Transverse colon (tissue), 4 donors: ENCODE measurements around the gene GNB1L. TPM values are rescaled to one million over a fixed set of nuclear protein-coding genes. Genes with fewer than 3 reads are reported as not detected.
"Not testable (repeated sequence)": the region's sequence is repeated elsewhere in the genome, so short reads cannot be mapped to it uniquely, and the experiment has no call there.

Experiments
- DNase-seq: peaks from one replicate; pipeline ENCODE4 v3.0.0-alpha.2; 2019
- H3K27ac ChIP-seq, 4 donors: fragments of 200-600 bp; sonication (generic); 2 replicates each; pipeline ENCODE4 v1.5.1; 2016 to 2018; ENCODE audit warnings: inconsistent platforms in 4 of 4
- H3K27me3 ChIP-seq: fragments of 200-600 bp; sonication (generic); 2 replicates; pipeline ENCODE4 v1.5.1; 2017; ENCODE audit warnings: inconsistent platforms
- H3K36me3 ChIP-seq, 4 donors: fragments of 200-600 bp; sonication (generic); 2 replicates each; pipeline ENCODE4 v1.5.1; 2017 to 2019; ENCODE audit warnings: inconsistent platforms in 4 of 4
- H3K4me1 ChIP-seq, 4 donors: fragments of 200-600 bp; sonication (generic); 2 replicates each; pipeline ENCODE4 v1.5.1; 2017 to 2020; ENCODE audit warnings: inconsistent platforms in 4 of 4
- H3K4me3 ChIP-seq, 4 donors: fragments of 200-600 bp; sonication (generic); 1 replicate in 1 of 4; 2 replicates in 3 of 4; pipeline versions ENCODE4 v1.5.1 to v1.6.1; 2017 to 2019; ENCODE audit warnings: inconsistent platforms in 4 of 4
- H3K9me3 ChIP-seq, 2 donors: fragments of 200-600 bp; sonication (generic); 2 replicates each; pipeline ENCODE4 v1.5.1; 2017 to 2019; ENCODE audit warnings: inconsistent platforms in 2 of 2
- EP300 ChIP-seq: sonication (generic); formaldehyde crosslinking; IDR thresholded peaks from one replicate; pipeline ENCODE4 v1.6.1; 2017; ENCODE audit warnings: antibody characterized with exemption, low read depth
- POLR2A ChIP-seq: fragments of 450-650 bp; IDR thresholded peaks from one replicate; pipeline ENCODE4 v1.6.1; 2016; ENCODE audit warnings: antibody characterized with exemption, mild to moderate bottlenecking, moderate library complexity
- POLR2AphosphoS5 ChIP-seq, 3 donors: sonication (generic); formaldehyde crosslinking; IDR thresholded peaks; one replicate each; pipeline ENCODE4 v1.6.1; 2016; ENCODE audit warnings: antibody characterized with exemption in 3 of 3
- WGBS, 2 donors: methylation state at CpG; one replicate each; pipeline ENCODE4 v1.1.5; 2018; ENCODE audit warnings: low coverage in 1 of 2; 5-methylcytosine and 5-hydroxymethylcytosine counted together
- in situ Hi-C, 4 donors: fragments of 200-750 bp; cut with MboI; loops; one replicate each; pipeline versions ENCODE4 v1.15.0 to v1.15.1; 2017; ENCODE audit warnings: low sequenced_read_pairs in 3 of 4, low pct_ligation_motif_present in 1 of 4, low pct_unique_long_range_greater_than_20kb in 1 of 4
- intact Hi-C: fragments of 100-400 bp; cut with DNase I; formaldehyde crosslinking; loops from one replicate; pipeline ENCODE4 v1.15.1; 2023; ENCODE audit warnings: low total_unique reads
- total RNA-seq, 4 donors: library from RNA; depleted of rRNA; stranded (reverse); fragments of >200 nt; gene quantifications; one replicate each; pipeline ENCODE4 v1.1.0, GENCODE V29; 2016
- TF ChIP-seq, protein P1 (sequence below), 5 experiments: fragments of 200-600 bp in 3 of 5; fragments of 450-650 bp in 2 of 5; sonication (generic) in 3 of 5; IDR thresholded peaks; 1 replicate in 2 of 5; 2 replicates in 3 of 5; pipeline ENCODE4 v1.5.1; 2016 to 2017; ENCODE audit warnings: antibody characterized with exemption in 5 of 5, inconsistent platforms in 3 of 5, mild to moderate bottlenecking in 2 of 5, moderate library complexity in 1 of 5

GNB1L gene
- total RNA-seq, 4 donors from 2014 or later, result 0.80 to 4.8 (median 2.8) TPM

DNA sequence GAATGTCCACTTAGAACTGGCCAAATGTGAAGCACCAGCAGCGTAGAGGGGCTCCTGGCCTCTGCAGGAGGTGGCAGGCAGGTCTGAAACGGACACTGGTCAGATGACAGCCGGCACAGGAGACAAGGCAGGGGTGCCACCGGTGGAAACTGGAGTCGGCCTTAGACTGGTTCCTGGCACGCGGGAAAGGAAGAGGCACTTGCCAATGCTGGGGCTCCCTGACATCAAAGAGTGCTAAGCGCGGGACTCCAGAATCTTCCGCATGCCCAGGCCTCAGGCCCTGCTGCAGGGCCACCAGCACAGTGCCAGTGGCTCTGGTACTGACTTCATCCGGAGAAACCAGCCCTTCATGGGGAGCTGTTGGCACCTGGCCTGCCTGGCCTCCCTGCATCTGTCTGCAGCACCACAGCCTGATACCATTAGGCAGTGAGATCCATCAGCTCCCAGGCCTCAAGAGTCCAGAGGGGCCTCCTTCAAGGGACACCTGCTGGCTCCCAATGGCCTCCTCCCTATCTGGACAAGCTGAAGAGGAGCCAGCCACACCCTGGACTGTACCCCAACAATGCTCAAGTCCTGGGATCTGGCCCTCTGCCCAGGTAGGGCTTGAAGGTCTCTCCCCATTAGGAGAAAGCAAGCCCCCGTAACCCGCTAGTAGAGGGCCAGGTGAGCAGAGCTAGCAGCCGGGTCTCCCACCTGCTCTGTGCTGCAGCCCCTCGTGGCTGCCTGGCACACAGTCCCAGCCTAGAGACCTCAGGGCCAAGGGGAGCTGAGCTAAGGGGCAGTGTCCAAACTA, 29.7 kb upstream of the GNB1L start:
- H3K36me3 ChIP-seq, result no peaks in the 10 kb centered on the region
- intact Hi-C loops, result no loop called here
- in situ Hi-C loops, result no loop called here
- no peak for DNase-seq
- no peaks in the 10 kb centered on the region for H3K27me3 ChIP-seq
- no peaks in the 10 kb centered on the region for H3K9me3 ChIP-seq
- H3K4me3 ChIP-seq, result no peak overlapping the region
- WGBS, 2 donors, result 91% methylated on average over 15 of the region's 15 CpGs; no CpG with 5 or more reads in 1 of the 2 donors
- peaks cover 0 to 17% (median 11%) of the 10 kb centered on the region in 4 donors for H3K4me1 ChIP-seq
- no peak overlapping the region for H3K27ac ChIP-seq
- no peak for TF ChIP-seq POLR2A
- TF ChIP-seq POLR2AphosphoS5 (IDR thresholded peaks at IDR 0.05), result no peak
- TF ChIP-seq, protein P1, sequence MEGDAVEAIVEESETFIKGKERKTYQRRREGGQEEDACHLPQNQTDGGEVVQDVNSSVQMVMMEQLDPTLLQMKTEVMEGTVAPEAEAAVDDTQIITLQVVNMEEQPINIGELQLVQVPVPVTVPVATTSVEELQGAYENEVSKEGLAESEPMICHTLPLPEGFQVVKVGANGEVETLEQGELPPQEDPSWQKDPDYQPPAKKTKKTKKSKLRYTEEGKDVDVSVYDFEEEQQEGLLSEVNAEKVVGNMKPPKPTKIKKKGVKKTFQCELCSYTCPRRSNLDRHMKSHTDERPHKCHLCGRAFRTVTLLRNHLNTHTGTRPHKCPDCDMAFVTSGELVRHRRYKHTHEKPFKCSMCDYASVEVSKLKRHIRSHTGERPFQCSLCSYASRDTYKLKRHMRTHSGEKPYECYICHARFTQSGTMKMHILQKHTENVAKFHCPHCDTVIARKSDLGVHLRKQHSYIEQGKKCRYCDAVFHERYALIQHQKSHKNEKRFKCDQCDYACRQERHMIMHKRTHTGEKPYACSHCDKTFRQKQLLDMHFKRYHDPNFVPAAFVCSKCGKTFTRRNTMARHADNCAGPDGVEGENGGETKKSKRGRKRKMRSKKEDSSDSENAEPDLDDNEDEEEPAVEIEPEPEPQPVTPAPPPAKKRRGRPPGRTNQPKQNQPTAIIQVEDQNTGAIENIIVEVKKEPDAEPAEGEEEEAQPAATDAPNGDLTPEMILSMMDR (IDR thresholded peaks at IDR 0.05), result no peak
- no peak for TF ChIP-seq EP300

DNA sequence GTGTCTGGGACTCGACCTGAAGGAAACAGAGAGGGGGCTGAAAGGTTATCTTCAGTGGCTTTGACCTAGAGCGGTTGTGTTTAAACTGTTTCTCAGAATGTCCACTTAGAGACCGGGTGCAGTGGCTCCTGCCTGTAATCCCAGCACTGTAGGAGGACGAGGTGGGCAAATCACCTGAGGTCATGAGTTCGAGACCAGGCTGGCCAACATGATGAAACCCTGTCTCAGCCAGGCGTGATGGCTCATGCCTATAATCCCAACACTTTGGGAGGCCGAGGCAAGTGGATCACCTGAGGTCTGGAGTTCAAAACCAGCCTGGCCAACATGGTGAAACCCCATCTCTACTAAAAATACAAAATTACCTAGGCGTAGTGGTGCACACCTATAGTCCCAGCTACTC, 28.8 kb upstream of the GNB1L start:
- H3K36me3 ChIP-seq, H3K4me3 ChIP-seq, H3K9me3 ChIP-seq, DNase-seq, H3K27me3 ChIP-seq, in situ Hi-C loops, H3K27ac ChIP-seq, intact Hi-C loops: not testable (repeated sequence)
- H3K4me1 ChIP-seq, result peaks cover 0 to 17% (median 11%) of the 10 kb centered on the region in 4 donors
- 80 to 97% methylated on average over 1 to 8 of the region's 8 CpGs for WGBS, 2 donors

DNA sequence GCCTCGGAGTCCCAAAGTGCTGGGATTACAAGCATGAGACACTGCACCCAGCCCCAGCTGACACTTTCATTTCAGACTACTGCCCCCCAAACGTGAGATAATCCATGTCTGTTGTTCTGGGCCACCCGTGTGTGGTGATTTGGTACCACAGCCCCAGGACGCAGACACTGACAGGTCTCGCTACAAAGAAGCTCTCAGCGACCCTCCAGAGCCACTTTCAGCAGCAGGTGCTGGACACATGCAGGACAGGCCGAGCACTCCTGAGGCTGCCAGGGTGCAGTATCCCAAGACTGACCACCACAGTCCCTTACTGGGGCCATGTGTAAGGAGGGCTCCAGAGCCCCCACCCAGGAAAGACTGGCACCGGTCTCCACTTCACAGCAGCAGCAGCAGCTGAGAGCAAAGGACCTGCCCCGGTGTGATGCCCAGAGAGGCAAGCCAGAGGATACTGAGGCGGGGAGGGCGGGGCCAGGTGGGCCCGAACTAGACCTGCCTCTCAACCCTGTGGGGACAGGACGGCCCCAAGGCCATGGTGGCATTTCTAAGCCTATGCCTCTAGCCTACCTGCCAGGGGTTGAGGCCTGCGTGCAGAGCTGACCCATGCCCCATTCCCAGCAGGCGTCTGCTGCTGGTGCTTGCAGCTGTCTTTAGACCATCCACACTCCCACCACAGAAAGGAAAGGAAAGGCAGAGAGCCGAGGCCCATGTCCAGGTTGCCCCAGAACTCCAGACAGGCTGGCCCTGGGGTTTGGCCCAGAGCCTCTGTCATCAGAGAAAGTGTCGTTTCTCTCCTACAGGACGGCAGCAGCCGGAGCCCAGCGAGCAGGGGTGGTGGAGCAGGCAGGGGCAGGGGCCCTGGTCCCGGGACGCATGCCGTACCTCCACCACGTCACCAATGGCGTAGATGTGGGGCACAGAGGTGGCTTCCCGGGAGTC, 28.0 kb upstream of the GNB1L start:
- Histone ChIP-seq H3K9me3 (no peaks in the 10 kb centered on the region), H3K27ac (peak overlapping the region in 2 of 4 donors; percentile 56 to 59), H3K4me3 (no peak overlapping the region), H3K36me3 (no peaks in the 10 kb centered on the region), H3K4me1 (peaks cover 0 to 17% (median 11%) of the 10 kb centered on the region in 4 donors), H3K27me3 (no peaks in the 10 kb centered on the region)
- 88% methylated on average over 23 of the region's 26 CpGs; no CpG with 5 or more reads in 1 of the 2 donors for WGBS, 2 donors
- in situ Hi-C loops, result no loop called here
- intact Hi-C loops, result no loop called here
- TF ChIP-seq, protein P1 (IDR thresholded peaks at IDR 0.05), result no peak
- no peak for TF ChIP-seq EP300
- no peak for TF ChIP-seq POLR2A
- TF ChIP-seq POLR2AphosphoS5 (IDR thresholded peaks at IDR 0.05), result no peak
- DNase-seq, result no peak

DNA sequence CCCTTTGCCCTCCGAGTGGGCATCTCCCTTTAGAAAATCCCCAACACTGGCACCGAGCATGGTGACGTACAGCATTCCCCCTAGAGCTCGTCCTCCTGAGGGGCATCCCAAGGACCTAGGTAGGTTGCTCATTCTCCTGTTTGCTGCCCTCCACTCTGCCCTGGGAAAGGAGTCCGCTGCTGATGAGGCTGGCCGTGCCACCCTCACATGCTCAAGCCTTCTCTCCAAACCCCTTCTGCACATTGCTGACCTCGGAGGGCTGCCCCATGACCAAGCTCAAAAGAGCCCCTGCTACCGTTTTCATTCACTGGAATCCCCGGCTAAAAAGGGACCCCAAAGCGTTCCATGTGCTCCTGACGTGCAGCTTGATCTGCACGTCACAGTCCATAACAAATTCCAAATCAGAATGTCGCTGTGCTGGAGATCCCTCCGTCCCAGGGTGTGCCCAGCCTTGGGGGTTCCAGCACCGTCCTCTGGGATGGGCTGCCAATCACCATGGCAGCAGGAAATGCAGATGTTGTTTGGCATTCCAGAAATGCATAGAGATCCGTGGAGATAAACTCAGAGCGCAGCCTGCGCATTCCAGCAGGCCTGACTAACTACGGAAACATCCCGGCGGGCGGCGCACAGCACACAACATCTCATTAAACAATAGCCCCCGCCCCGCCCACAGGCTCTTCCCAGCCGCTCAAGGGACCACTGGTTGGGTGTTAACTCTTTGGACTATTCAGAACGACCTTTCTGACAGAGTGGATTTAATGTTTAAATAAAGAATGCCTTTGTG, 26.3 kb upstream of the GNB1L start:
- intact Hi-C loops (no loop called here), in situ Hi-C loops (no loop called here)
- no peaks in the 10 kb centered on the region for H3K9me3 ChIP-seq
- no peaks in the 10 kb centered on the region for H3K36me3 ChIP-seq
- no peak overlapping the region for H3K4me3 ChIP-seq
- DNase-seq, result no peak
- TF ChIP-seq POLR2A, result no peak
- TF ChIP-seq, protein P1 (IDR thresholded peaks at IDR 0.05), result no peak
- TF ChIP-seq EP300, result no peak
- peak in 2 of 3 donors; percentile 30 to 43 for TF ChIP-seq POLR2AphosphoS5 (IDR thresholded peaks at IDR 0.05)
- H3K4me1 ChIP-seq, result peaks cover 0 to 20% (median 15%) of the 10 kb centered on the region in 4 donors
- 0 to 66% methylated on average over 1 to 26 of the region's 27 CpGs for WGBS, 2 donors
- H3K27me3 ChIP-seq, result no peaks in the 10 kb centered on the region
- peak overlapping the region; percentile 10 to 59 (median 50) for H3K27ac ChIP-seq
